ENCODE results near the gene PSME3. TPM values are rescaled to one million over a fixed set of nuclear protein-coding genes. Genes with fewer than 3 reads are reported as not detected.

PSME3 gene
- total and polyA plus RNA-seq, 2 experiments from 2014 or later, result 104 to 170 TPM

DNA sequence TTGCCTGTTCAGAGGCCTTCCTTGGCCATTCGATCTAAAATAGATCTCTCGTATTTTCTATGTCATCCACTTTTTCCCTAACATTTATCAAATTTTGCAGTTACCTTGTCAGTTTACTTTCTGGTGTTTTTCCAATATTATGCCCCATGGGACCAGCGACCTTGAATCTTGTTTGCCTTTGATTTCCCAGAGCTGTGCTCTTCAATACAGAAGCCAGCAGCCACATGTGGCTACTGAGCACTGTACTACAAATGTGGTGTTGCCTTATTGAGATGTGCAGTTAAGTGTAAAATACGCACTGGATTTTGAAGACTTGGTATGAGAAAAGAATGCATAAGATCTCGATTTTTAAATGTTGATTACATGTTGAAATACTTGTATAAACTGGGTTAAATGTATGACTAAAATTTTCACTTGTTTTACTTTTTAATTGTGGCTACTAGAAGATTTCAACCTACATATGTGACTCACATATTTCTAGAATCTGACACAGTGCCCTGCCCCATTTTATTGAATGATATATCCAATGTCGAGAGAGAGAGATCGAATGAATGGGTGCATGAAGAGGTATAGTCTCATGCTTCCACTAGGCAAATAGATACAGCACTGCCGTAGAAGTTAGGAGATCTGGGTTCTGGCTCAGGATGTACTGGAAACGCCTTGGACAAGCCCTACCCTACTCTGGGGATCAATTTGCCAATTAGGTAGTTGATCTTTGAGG, 824 bp upstream of the PSME3 start:
- Histone ChIP-seq H3K36me3 (ENCODE audit: low read depth) (no peaks in the 10 kb centered on the region; the same call in 1 of the 2 replicates), H2AFZ (peak overlapping the region; percentile 98), H3K4me2 (ENCODE audit: unreplicated experiment) (peak overlapping the region; percentile 99), H3K27me3 (replicated peaks; ENCODE audit: insufficient read depth) (no peaks in the 10 kb centered on the region), H3K9ac (peak overlapping the region; percentile 97), H3F3A (ENCODE audit: insufficient read depth) (no peaks in the 10 kb centered on the region), H3K4me1 (ENCODE audit: insufficient read depth) (peaks cover 17% of the 10 kb centered on the region), H3K4me3 (peak overlapping the region; percentile 94), H3K9me2 (ENCODE audit: insufficient read depth) (no peaks in the 10 kb centered on the region), H4K20me1 (ENCODE audit: insufficient read depth) (no peaks in the 10 kb centered on the region), H3K27ac (peak overlapping the region; percentile 79), H3K9me3 (ENCODE audit: low read depth) (no peaks in the 10 kb centered on the region), H3K79me2 (ENCODE audit: insufficient read depth) (peaks cover 52% of the 10 kb centered on the region)
- 51% methylated on average over 9 of the region's 9 CpGs for WGBS, 2 experiments (ENCODE audit: low coverage in 1 of 2, low lambda C conversion rate in 2 of 2, missing lambda C conversion rate in 2 of 2)
- peak; percentile 42 for DNase-seq
- TF ChIP-seq EZH2phosphoT487 (IDR thresholded peaks at IDR 0.05; ENCODE audit: insufficient read depth, low read depth) (no peak), EZH2 (IDR thresholded peaks at IDR 0.05; ENCODE audit: insufficient read depth, poor library complexity, severe bottlenecking) (no peak)
- in situ Hi-C loops (cut with MboI), result no loop called here

DNA sequence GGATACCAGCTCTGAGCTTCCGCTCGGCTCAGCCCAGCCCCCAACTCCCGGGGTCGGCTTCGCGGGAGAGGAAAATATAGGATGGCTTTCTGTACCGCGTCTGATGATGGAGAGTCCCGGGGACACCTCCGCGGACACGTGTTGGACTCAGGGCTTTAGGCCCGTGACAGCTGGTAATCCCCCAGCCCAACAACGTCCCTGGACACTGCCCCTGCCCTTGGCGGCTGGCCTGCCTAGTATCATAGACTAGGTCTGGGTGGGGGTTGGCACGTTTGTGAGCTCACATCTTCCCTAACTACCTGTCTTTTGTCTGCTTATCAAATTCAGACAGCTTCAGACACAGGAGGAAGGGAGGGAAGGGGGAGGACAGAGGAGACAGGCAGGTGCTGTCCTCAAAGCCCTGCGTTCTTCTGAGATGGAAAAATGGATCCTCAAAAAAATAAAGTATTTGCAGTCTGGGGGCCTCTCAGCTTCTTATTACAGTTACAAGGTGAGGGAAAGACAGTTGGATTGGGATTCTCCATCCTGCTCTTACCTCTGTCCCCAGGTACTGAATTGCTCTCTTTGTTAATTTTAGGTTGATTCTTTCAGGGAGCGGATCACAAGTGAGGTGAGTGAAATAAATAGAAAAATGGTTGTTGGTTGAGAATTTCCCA, 698 bp downstream of the PSME3 start:
- peak overlapping the region; percentile 97 for H3K9ac ChIP-seq
- no peaks in the 10 kb centered on the region for H4K20me1 ChIP-seq (ENCODE audit: insufficient read depth)
- H3K4me1 ChIP-seq (ENCODE audit: insufficient read depth), result peaks cover 17% of the 10 kb centered on the region
- no peaks in the 10 kb centered on the region for H3K27me3 ChIP-seq (replicated peaks; ENCODE audit: insufficient read depth)
- H3F3A ChIP-seq (ENCODE audit: insufficient read depth), result peaks cover 5% of the 10 kb centered on the region; the same call in 1 of the 2 replicates
- in situ Hi-C loops (cut with MboI), result no loop called here
- peaks cover 66% of the 10 kb centered on the region for H3K79me2 ChIP-seq (ENCODE audit: insufficient read depth)
- no peaks in the 10 kb centered on the region for H3K9me3 ChIP-seq (ENCODE audit: low read depth)
- no peak for TF ChIP-seq EZH2phosphoT487 (IDR thresholded peaks at IDR 0.05; ENCODE audit: insufficient read depth, low read depth)
- TF ChIP-seq EZH2 (IDR thresholded peaks at IDR 0.05; ENCODE audit: insufficient read depth, poor library complexity, severe bottlenecking), result no peak
- H3K27ac ChIP-seq, result peak overlapping the region; percentile 79
- peaks cover 12% of the 10 kb centered on the region for H3K36me3 ChIP-seq (ENCODE audit: low read depth)
- peak; percentile 46 for DNase-seq
- H3K4me3 ChIP-seq, result peak overlapping the region; percentile 94
- no peaks in the 10 kb centered on the region for H3K9me2 ChIP-seq (ENCODE audit: insufficient read depth)
- H2AFZ ChIP-seq, result peak overlapping the region; percentile 98
- H3K4me2 ChIP-seq (ENCODE audit: unreplicated experiment), result peak overlapping the region; percentile 99
- 10 to 11% methylated on average over 16 to 18 of the region's 18 CpGs for WGBS, 2 experiments (ENCODE audit: low coverage in 1 of 2, low lambda C conversion rate in 2 of 2, missing lambda C conversion rate in 2 of 2)

DNA sequence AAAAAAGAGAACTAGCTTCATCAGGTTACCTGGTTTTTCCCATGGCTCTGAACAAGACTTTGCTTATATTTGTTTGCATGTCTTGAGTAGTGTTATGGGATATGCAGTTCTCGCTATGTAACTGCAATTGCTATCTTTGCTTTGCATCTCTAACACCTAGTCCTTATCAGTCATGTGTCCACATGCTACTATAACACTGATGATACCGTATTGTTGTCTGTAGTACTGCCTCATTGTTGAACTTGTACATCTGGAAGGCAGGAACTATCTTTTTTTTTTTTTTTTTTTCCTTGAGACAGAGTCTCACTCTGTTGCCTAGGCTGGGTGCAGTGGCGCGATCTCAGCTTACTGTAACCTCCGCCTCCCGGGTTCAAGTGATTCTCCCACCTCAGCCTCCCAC, 2.5 kb downstream of the PSME3 start:
- in situ Hi-C loops (cut with MboI), result no loop called here
- Histone ChIP-seq H3K79me2 (ENCODE audit: insufficient read depth) (peaks cover 71% of the 10 kb centered on the region), H3K4me1 (ENCODE audit: insufficient read depth) (peaks cover 17% of the 10 kb centered on the region), H3F3A (ENCODE audit: insufficient read depth) (peaks cover 16% of the 10 kb centered on the region), H2AFZ (no peak overlapping the region), H3K27me3 (replicated peaks; ENCODE audit: insufficient read depth) (no peaks in the 10 kb centered on the region), H4K20me1 (ENCODE audit: insufficient read depth) (no peaks in the 10 kb centered on the region), H3K4me3 (no peak overlapping the region), H3K27ac (no peak overlapping the region; the same call in 1 of the 2 replicates), H3K9me3 (ENCODE audit: low read depth) (no peaks in the 10 kb centered on the region), H3K36me3 (ENCODE audit: low read depth) (peaks cover 30% of the 10 kb centered on the region), H3K4me2 (ENCODE audit: unreplicated experiment) (no peak overlapping the region), H3K9me2 (ENCODE audit: insufficient read depth) (no peaks in the 10 kb centered on the region), H3K9ac (no peak overlapping the region)
- no peak for TF ChIP-seq EZH2 (IDR thresholded peaks at IDR 0.05; ENCODE audit: insufficient read depth, poor library complexity, severe bottlenecking)
- TF ChIP-seq EZH2phosphoT487 (IDR thresholded peaks at IDR 0.05; ENCODE audit: insufficient read depth, low read depth), result no peak
- DNase-seq, result no peak
- 88 to 89% methylated on average over 6 of the region's 6 CpGs for WGBS, 2 experiments (ENCODE audit: low coverage in 1 of 2, low lambda C conversion rate in 2 of 2, missing lambda C conversion rate in 2 of 2)

DNA sequence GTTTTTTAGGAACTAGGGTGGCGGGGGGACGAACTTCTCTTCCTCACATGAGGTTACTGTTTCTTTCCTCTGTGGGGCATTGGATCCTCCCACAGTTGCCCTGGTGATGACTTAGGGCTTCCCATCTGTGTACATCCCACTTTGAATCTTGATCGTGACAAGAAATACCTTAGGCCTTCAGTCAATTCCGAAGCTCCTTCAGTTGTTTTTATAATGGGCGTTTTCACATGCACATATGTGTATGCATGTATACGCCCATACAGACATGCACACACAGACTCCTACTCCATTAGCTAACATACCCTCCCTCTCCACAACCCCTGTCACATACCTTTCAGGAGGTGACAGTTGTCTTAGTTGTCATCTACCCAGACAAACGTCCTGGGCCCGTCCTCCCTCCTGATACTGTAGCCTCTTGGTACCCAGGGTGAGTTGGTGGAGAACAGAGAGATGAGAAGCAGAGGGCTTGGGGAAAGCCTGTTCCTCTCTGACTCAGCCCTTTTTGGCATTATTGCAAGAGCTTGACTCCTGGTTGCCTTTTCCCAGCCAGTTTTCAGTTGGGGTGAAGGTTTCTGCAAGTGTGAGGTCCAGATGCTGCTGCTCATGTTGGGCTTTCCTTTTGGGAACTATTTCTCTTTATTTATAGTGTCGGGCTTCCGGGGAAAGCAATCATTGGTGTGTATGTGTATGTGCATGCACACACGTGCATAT, 8.9 kb downstream of the PSME3 start:
- Histone ChIP-seq H3K9me2 (ENCODE audit: insufficient read depth) (no peaks in the 10 kb centered on the region), H2AFZ (no peak overlapping the region), H3K36me3 (ENCODE audit: low read depth) (peaks cover 49% of the 10 kb centered on the region), H3K9me3 (ENCODE audit: low read depth) (no peaks in the 10 kb centered on the region), H4K20me1 (ENCODE audit: insufficient read depth) (no peaks in the 10 kb centered on the region), H3K27me3 (replicated peaks; ENCODE audit: insufficient read depth) (no peaks in the 10 kb centered on the region), H3K27ac (no peak overlapping the region), H3K79me2 (ENCODE audit: insufficient read depth) (peaks cover 21% of the 10 kb centered on the region), H3K4me1 (ENCODE audit: insufficient read depth) (peaks cover 11% of the 10 kb centered on the region), H3K4me2 (ENCODE audit: unreplicated experiment) (no peak overlapping the region), H3K9ac (no peak overlapping the region), H3F3A (ENCODE audit: insufficient read depth) (peaks cover 48% of the 10 kb centered on the region), H3K4me3 (no peak overlapping the region)
- TF ChIP-seq EZH2phosphoT487 (IDR thresholded peaks at IDR 0.05; ENCODE audit: insufficient read depth, low read depth) (no peak), EZH2 (IDR thresholded peaks at IDR 0.05; ENCODE audit: insufficient read depth, poor library complexity, severe bottlenecking) (no peak)
- 71 to 75% methylated on average over 11 of the region's 11 CpGs for WGBS, 2 experiments (ENCODE audit: low coverage in 1 of 2, low lambda C conversion rate in 2 of 2, missing lambda C conversion rate in 2 of 2)
- peak; percentile 63 for DNase-seq
- in situ Hi-C loops (cut with MboI), result loop anchor here (5.0 kb wide), 1 partner anchor 90 kb away; no protein-coding TSS in a partner anchor

Measured in GM23248 (cell line).